GM21786 (cell line): ENCODE measurements around the gene CDCP1.
"Not testable (repeated sequence)": the region's sequence is repeated elsewhere in the genome, so short reads cannot be mapped to it uniquely, and the experiment has no call there.

Source experiments
- ATAC-seq: cut with Tn5 transposase; IDR thresholded peaks from one replicate; pipeline ENCODE4 v1.9.1; 2021; ENCODE audit not compliant: unreplicated experiment

The CDCP1 gene

DNA sequence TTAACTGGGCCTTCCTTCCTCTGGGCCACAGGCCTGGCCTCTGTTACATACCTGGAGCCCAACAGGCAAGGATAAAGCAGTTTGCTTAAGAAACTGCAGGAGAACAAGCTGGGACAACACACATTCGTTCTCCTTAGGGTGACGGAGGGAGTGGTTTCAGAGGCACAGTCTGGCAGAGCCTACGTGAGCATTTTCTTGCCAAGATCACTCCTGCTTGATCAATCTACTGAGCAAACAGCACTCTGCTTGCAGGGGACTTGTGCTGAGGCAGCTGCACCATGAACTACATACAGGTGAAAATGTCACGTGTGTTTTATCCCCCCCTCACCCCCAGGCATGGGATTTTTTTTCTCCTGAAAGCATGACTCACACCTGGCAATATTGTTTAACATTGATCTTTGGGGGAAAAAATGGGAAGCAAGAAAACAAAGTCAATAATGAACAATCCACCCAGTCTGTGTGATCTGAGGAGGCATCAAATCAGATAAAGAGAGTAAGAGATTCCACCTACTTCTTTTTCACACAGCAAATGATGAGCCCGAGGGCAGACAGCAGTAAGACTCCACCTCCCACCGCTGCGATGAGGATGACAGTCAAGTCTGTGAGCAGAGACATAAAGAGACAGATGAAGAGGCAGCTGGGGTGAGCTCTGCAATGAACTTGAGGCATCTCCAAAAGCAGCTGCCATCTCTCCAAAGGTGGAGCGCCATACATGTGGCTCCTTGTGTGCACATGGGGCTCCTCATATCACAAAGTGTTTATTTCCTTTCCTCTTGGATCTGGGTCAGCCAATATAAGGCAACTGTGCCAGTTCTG is 57.4 kb downstream of the CDCP1 start:
- ATAC-seq = no peak

DNA sequence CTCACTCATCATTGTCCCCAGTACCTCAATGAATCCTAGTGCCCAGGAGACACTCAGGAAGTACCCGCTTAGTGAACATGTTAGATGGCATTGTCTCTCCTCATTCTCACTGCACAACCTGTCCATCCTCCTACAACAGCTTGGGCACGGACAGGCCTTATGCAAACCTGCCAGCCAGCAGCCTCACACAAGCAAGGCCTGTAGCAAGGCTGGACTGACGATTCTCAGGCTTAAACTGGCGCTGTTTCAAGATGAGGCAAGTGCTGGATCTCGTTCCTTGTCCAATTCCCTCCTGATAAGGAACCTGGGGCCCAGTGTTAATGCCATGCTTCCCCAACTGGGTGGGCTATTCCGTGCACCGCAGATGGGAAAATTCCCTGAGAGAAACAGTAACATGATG is 59.0 kb downstream of the CDCP1 start:
- no peak for ATAC-seq

DNA sequence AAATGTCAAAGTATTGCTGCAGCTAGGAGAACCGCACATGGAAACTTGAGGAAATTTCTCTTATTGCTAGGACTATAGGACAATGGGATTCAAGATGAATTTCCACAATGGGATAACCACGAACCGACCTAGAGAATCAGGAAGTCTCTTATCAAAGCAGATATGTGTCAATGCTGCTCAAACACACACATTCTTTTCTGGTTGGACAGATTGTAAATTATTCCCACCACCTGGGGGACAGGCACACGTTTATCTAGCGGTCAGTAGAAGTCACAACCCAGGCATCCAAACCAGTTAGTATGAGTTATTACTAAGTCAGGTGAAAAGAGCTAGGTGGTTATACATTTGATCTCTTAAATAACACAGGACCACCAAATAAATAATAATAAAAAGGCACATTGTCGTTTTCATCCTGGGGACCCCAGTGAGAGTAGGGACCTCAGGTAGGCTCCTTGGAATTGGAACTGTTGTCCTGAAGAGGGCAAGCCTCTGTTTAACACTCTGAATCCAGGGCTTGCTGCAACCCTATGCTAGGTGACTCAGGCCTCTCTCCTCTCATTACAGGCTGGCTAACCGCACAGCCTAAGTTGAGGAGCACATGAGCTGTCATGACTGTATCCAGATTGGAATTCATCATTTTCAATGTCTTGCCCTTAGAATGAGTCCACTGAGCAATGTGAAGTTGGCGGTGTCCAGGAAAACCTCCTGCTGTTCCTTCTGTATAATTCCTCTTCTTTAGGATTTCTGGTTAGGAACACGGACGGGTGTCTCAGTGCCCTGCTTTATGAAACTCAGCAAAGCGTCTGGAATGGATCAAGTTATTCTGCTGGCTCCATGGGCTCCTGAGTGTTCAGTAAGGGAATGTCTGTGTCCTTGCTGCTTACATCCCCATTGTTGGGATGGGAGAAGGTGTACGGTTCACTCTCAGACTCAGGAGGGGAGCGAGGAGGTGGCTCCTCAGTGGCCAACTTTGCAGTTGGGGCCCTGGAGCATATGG is 61.1 kb downstream of the CDCP1 start:
- no peak for ATAC-seq

DNA sequence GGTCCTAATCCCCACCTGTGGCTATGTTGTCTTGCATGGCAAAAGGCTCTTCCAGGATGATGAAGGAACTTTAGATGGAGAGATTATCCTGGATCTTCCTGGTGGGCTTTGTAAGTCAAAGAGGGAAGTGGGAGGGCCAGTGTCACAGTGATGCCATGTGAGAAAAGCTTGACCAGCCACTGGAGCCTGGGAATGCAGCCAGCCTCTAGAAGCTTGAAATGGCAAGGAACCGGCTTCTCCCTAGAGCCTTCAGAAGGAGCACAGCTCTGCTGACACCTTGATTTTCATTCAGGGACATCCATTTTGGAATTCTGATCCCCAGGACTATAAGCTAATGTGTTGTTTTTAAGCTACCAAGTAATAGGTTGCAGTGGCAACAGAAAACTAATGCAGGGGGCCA is 61.8 kb downstream of the CDCP1 start:
- no peak for ATAC-seq

GRCh38 chr3:45083023-45083422 is 63.2 kb downstream of the CDCP1 start:
- no peak for ATAC-seq

GRCh38 chr3:45082142-45082538 is 64.0 kb downstream of the CDCP1 start:
- ATAC-seq = no peak

- ATAC-seq = no peak
Measured at GRCh38 chr3:45081506-45082141, 64.6 kb downstream of the CDCP1 start.

DNA sequence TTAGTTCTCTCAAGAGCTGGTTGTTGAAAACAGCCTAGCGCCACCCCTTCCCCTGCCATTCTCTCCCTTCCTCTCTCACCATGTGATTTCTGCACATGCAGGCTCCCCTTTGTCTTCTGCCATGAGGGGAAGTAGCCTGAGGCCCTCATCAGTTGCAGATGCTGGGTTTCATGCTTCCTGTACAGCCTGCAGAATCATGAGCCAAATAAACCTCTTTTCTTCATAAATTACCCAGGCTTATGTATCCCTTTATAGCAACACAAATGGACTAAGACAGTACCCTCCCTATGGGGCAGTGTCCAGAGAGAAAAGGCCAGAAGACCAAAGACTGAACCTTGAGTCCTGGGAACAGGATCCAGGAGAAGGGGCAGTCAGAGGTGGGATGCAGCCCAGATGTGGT is 65.4 kb downstream of the CDCP1 start:
- ATAC-seq = no peak

GRCh38 chr3:45079715-45080114 is 66.5 kb downstream of the CDCP1 start:
- ATAC-seq = no peak

- ATAC-seq = no peak
Measured at GRCh38 chr3:45078910-45079522, 67.2 kb downstream of the CDCP1 start.

DNA sequence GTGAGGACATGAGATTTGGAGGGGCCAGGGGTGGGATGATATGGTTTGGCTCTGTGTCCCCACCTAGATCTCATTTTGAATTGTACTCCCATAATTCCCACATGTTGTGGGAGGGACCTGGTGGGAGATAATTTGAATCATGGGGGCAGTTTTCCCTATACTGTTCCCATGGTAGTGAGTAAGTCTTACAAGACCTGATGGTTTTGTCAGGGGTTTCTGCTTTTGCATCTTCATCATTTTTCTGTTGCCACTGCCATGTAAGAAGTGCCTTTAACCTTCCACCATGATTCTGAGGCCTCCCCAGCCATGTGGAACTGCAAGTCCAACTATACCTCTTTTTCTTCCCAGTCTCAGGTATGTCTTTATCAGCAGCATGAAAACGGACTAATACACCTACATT is 67.9 kb downstream of the CDCP1 start:
- ATAC-seq = not testable (repeated sequence)

DNA sequence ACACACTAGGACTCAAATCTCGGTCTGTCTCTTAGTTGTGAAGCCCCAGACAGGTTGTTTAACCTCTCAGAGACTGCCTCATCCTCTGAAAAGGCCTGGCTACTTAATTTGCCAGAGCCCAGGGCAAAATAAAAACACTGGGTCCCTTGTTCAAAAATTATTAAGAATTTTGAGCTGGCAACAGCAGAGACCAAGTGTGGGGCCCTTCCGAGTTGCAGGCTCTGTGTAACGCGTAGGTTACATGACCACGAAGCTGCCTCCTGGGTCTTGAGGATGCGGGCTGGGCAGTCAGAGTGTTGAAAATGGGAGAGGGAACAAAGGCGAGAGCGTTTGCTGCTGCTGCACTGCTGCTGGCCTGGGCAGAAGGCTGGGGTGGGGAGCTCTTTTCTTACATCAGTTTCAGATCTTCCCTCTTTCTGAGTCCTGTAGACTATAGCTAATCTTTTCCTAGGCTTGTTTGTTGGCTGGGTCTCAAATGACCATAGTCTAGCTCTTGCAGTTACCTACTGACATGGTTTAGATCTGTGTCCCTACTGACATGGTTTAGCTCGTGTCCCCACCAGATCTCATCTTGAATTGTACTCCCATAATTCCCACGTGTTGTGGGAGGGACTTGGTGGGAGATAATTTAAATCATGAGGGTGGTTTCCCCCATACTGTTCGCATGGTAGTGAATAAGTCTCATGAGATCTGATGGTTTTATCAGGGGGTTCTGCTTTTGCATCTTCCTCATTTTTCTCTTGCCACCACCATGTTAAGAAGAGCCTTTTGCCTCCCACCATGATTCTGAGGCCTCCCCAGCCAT is 70.2 kb downstream of the CDCP1 start:
- no peak for ATAC-seq

GRCh38 chr3:45071075-45071474 is 75.1 kb downstream of the CDCP1 start:
- no peak for ATAC-seq

GRCh38 chr3:45067941-45068340 is 78.2 kb downstream of the CDCP1 start:
- ATAC-seq = no peak

- ATAC-seq = no peak
Measured at GRCh38 chr3:45067486-45067885, 78.7 kb downstream of the CDCP1 start.

DNA sequence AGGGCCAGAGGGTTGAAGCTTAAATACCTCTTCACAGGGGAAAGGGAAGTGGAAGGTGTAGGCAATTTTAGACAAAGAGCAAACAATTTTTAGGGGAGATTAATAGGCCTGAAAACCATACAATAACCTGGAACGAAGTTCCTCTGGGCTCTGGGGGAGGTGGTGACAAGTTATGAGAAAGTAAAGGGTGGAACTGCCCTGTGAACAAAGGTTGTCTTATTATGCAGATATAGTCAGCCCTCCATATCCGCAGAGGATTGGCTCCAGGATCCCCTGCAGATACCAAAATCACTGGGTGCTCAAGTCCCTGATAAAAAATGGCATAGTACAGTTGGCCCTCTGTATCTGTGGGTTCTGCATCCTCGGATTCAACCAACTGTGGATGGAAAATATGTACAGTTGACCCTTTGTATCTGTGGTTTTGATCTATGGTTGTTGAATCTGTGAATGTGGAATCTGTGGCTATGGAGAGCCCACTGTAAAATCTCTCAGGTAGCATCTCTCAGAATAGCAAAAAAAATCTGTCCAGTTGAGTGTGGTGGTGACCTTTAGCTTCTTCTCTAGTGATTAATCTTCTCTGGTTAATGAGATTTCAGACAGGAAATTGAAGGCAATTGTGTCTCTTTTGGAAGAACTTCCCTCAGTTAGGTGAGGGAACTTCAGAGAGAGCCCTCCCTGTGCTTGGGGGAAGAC is 79.9 kb downstream of the CDCP1 start:
- no peak for ATAC-seq

DNA sequence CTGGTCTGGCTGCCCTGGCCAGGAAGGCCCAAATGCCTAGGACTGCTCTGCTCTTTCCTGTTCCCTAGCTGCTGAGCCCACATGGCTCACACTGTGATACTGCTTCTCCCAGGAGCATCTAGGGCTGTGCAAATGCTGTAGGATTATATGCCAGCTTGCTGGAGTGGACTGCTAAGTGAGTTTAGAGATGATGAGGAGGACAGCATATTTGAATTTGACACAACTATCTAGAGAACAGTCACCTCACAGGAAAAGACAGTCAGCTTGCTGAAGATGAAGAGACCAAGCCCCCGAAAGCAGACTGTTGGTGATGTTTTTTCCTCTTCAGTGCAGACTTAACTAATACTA is 80.8 kb downstream of the CDCP1 start:
- ATAC-seq = no peak

DNA sequence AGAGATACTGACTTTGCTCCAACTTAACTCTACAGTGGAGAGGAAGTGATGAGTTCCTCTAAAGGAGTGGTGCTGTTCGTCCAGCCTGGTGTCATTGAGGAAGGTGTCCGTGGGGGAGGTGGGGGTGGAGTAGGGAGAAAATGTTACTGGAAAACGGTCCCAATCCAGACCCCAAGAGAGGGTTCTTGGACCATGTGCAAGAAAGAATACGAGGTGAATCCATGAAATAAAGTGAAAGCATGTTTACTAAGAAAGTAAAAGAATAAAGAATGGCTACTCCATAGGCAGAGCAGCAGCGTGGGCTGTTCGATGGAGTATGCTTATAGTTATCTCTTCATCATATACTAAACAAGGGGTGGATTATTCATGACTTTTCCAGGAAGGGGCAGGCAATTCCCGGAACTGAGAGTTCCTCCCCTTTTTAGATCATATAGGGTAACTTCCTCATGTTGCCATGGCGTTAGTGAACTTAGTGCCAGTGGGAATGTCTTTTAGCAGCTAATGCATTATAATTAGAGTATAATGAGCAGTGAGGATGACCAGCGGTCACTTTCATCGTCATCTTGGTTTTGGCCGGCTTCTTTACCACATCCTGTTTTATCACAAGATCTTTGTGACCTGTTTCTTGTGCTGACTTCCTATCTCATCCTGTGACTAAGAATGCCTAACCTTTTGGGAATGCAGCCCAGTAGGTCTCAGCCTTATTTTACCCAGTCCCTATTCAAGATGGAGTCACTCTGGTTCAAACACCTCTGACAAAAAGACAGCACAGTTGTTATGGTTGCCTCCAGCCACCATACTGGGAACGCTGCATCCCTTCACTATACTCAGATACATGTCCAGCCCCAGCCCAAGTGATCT is 81.4 kb downstream of the CDCP1 start:
- ATAC-seq = no peak

- no peak for ATAC-seq
Measured at GRCh38 chr3:45062697-45063070, 83.5 kb downstream of the CDCP1 start.
